Activated T-cell treated with anti-CD3 and anti-CD28 coated beads, Interleukin-2, amount 50 U/mL, for 48 hours (primary cell): Measurements from ENCODE around the gene DHPS.
"Not testable (repeated sequence)": the region's sequence is repeated elsewhere in the genome, so short reads cannot be mapped to it uniquely, and the experiment has no call there.

ENCODE experiments used
- DNase-seq, 2 experiments: peaks; one replicate each; pipeline ENCODE4 v3.0.0-alpha.2; 2020

The DHPS gene

GRCh38 chr19:12670159-12670928 lies 11.3 kb downstream of the DHPS start:
- peak in 1 of 2 experiments; percentile 41 for DNase-seq

- peak; percentile 86 to 88 for DNase-seq
Measured at GRCh38 chr19:12669270-12670158, 12.2 kb downstream of the DHPS start.

GRCh38 chr19:12668932-12669269 lies 12.8 kb downstream of the DHPS start:
- peak; percentile 77 to 78 for DNase-seq

- no peak for DNase-seq
Measured at GRCh38 chr19:12668346-12668745, 13.3 kb downstream of the DHPS start.

GRCh38 chr19:12667731-12668302 lies 13.9 kb downstream of the DHPS start:
- DNase-seq, result no peak

- DNase-seq, result peak; percentile 86 to 91
Measured at GRCh38 chr19:12666265-12667048, 15.2 kb downstream of the DHPS start, which contains the start of the genes MAN2B1 and WDR83. MAN2B1 (minus strand) TSS chr19:12666742; CDS start chr19:12666701, 41 bp downstream. WDR83 (plus strand) TSS chr19:12666807; CDS start chr19:12669791, 2,984 bp downstream.

GRCh38 chr19:12665671-12666264 lies 15.9 kb downstream of the DHPS start:
- peak; percentile 52 to 55 for DNase-seq

GRCh38 chr19:12665281-12665573 lies 16.5 kb downstream of the DHPS start:
- DNase-seq, result peak; percentile 62 to 67

GRCh38 chr19:12664406-12665280 lies 17.0 kb downstream of the DHPS start:
- peak; percentile 40 to 49 for DNase-seq

GRCh38 chr19:12660980-12661379 lies 20.7 kb downstream of the DHPS start:
- no peak for DNase-seq

- DNase-seq, result no peak
Measured at GRCh38 chr19:12657966-12658365, 23.7 kb downstream of the DHPS start.

- peak; percentile 58 to 69 for DNase-seq
Measured at GRCh38 chr19:12656899-12657571, 24.6 kb downstream of the DHPS start.

- no peak for DNase-seq
Measured at GRCh38 chr19:12655546-12655945, 26.1 kb downstream of the DHPS start.

- no peak for DNase-seq
Measured at GRCh38 chr19:12652219-12652618, 29.5 kb downstream of the DHPS start.

- no peak for DNase-seq
Measured at GRCh38 chr19:12649941-12650340, 31.7 kb downstream of the DHPS start.

GRCh38 chr19:12648088-12648487 lies 33.6 kb downstream of the DHPS start:
- no peak for DNase-seq

GRCh38 chr19:12647490-12648071 lies 34.1 kb downstream of the DHPS start:
- DNase-seq, result peak; percentile 66 to 75

- DNase-seq, result no peak
Measured at GRCh38 chr19:12647047-12647446, 34.6 kb downstream of the DHPS start.

- no peak for DNase-seq
Measured at GRCh38 chr19:12646551-12646950, 35.1 kb downstream of the DHPS start.

- not testable (repeated sequence) for DNase-seq
Measured at GRCh38 chr19:12643716-12644115, 38.0 kb downstream of the DHPS start.
